ENCODE results near the gene IRAK2. TPM values are rescaled to one million over a fixed set of nuclear protein-coding genes. Genes with fewer than 3 reads are reported as not detected.
A peak's percentile ranks its signal among the peaks of the same experiment; 100 is the strongest.

The IRAK2 gene
- total RNA-seq, 1 donor from 2014 or later, result 2.0 TPM

- ATAC-seq (no peak), DNase-seq (ENCODE audit: missing footprints) (no peak)
- intact Hi-C loops (cut with DNase I), result no loop called here
Measured at GRCh38 chr3:10185804-10186762, 21.4 kb downstream of the IRAK2 start.

GRCh38 chr3:10187290-10187876, 22.7 kb downstream of the IRAK2 start:
- ATAC-seq (no peak), DNase-seq (ENCODE audit: missing footprints) (no peak)
- intact Hi-C loops (cut with DNase I), result no loop called here

- intact Hi-C loops (cut with DNase I), result no loop called here
- ATAC-seq, result no peak
- DNase-seq (ENCODE audit: missing footprints), result no peak
Measured at GRCh38 chr3:10187944-10188343, 23.2 kb downstream of the IRAK2 start.

- ATAC-seq (no peak), DNase-seq (ENCODE audit: missing footprints) (no peak)
- intact Hi-C loops (cut with DNase I), result no loop called here
Measured at GRCh38 chr3:10188804-10189556, 24.3 kb downstream of the IRAK2 start.

- intact Hi-C loops (cut with DNase I), result no loop called here
Measured at GRCh38 chr3:10189557-10190354, 25.0 kb downstream of the IRAK2 start.

GRCh38 chr3:10192953-10193691, 28.4 kb downstream of the IRAK2 start:
- DNase-seq (ENCODE audit: missing footprints) (no peak), ATAC-seq (no peak)
- intact Hi-C loops (cut with DNase I), result no loop called here

More at GRCh38 chr3:10189557-10190354, 25.0 kb downstream of the IRAK2 start:
- DNase-seq (ENCODE audit: missing footprints) (peak; percentile 95), ATAC-seq (peak; percentile 55)

- ATAC-seq (no peak), DNase-seq (ENCODE audit: missing footprints) (no peak)
- intact Hi-C loops (cut with DNase I), result no loop called here
Measured at GRCh38 chr3:10193692-10194327, 29.1 kb downstream of the IRAK2 start.

GRCh38 chr3:10194328-10195071, 29.8 kb downstream of the IRAK2 start:
- intact Hi-C loops (cut with DNase I), result no loop called here
- no peak for DNase-seq (ENCODE audit: missing footprints)
- peak; percentile 45 for ATAC-seq

- ATAC-seq (no peak), DNase-seq (ENCODE audit: missing footprints) (no peak)
- intact Hi-C loops (cut with DNase I), result no loop called here
Measured at GRCh38 chr3:10195366-10196089, 30.8 kb downstream of the IRAK2 start.

GRCh38 chr3:10196389-10197052, 31.8 kb downstream of the IRAK2 start:
- DNase-seq (ENCODE audit: missing footprints) (no peak), ATAC-seq (no peak)
- intact Hi-C loops (cut with DNase I), result no loop called here

GRCh38 chr3:10198226-10198625, 33.5 kb downstream of the IRAK2 start:
- ATAC-seq, result no peak
- no peak for DNase-seq (ENCODE audit: missing footprints)
- intact Hi-C loops (cut with DNase I), result no loop called here

- no peak for ATAC-seq
- no peak for DNase-seq (ENCODE audit: missing footprints)
- intact Hi-C loops (cut with DNase I), result no loop called here
Measured at GRCh38 chr3:10198761-10199649, 34.3 kb downstream of the IRAK2 start.

- intact Hi-C loops (cut with DNase I), result no loop called here
- no peak for ATAC-seq
- no peak for DNase-seq (ENCODE audit: missing footprints)
Measured at GRCh38 chr3:10204921-10205320, 40.2 kb downstream of the IRAK2 start.

GRCh38 chr3:10205451-10206165, 40.9 kb downstream of the IRAK2 start:
- intact Hi-C loops (cut with DNase I), result no loop called here
- ATAC-seq (no peak), DNase-seq (ENCODE audit: missing footprints) (no peak)
